Omental fat pad (tissue), 4 donors: ENCODE measurements around the gene TRAPPC14. TPM values are rescaled to one million over a fixed set of nuclear protein-coding genes. Genes with fewer than 3 reads are reported as not detected.

ENCODE experiments used
- ATAC-seq: fragments of 150-250 bp; one replicate; pipeline ENCODE4 v1.9.1; 2016; ENCODE audit warnings: mild to moderate bottlenecking, moderate library complexity; ENCODE audit not compliant: low FRiP score
- DNase-seq: peaks from one replicate; pipeline ENCODE4 v3.0.0-alpha.2; 2019; ENCODE audit warnings: low spot score
- CTCF ChIP-seq, 3 donors: fragments of 450-650 bp; IDR thresholded peaks; one replicate each; pipeline ENCODE4 v1.5.1; 2016 to 2017; ENCODE audit warnings: antibody characterized with exemption in 3 of 3, mild to moderate bottlenecking in 3 of 3, moderate library complexity in 2 of 3
- total RNA-seq, 4 donors: library from RNA; depleted of rRNA; stranded (reverse); fragments of >200 nt; gene quantifications; one replicate each; pipeline ENCODE4 v1.1.0, GENCODE V29; 2016

Gene TRAPPC14
- total RNA-seq, 4 donors from 2014 or later = 5.7 to 13.2 (median 10.6) TPM

GRCh38 chr7:100109521-100110163 is 48.9 kb downstream of the TRAPPC14 start:
- DNase-seq (no peak), ATAC-seq (no peak)
- no peak for TF ChIP-seq CTCF (IDR thresholded peaks at IDR 0.05)

- TF ChIP-seq CTCF (IDR thresholded peaks at IDR 0.05) = no peak
- no peak for ATAC-seq
Measured at GRCh38 chr7:100107890-100108289, 50.6 kb downstream of the TRAPPC14 start.

DNA sequence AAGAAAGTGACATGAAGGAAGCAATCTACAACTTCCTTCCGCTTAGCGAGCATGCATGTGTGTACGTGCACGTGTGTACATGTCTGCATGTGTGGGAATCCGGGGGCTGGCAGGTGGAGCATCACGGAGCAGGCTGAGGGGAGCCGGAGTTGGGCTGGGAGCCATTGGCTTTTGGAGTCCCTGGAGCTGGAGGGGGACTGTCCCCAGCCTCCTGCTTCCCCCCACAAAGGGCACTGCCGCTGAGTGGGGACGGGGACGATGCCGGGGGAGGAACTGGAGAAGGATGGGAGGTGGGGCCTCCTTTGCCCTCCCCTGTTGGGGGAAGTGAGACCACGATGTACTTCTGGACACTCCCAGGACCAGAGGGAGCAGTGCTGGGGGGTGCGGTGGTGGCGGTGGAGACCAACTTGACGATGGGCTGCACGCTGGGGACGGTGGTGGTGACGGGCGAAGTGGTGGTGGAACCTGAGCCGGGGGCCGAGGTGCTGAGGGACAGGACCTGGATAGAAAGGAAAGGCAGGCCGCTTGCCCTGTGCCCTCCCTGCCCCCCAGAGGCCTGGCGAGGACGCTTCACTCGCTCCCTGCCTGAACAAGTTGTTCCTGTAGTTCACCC is 51.3 kb downstream of the TRAPPC14 start:
- TF ChIP-seq CTCF (IDR thresholded peaks at IDR 0.05) = no peak
- no peak for ATAC-seq

More at GRCh38 chr7:100107890-100108289, 50.6 kb downstream of the TRAPPC14 start:
- no peak for DNase-seq

GRCh38 chr7:100106633-100107032 is 51.9 kb downstream of the TRAPPC14 start:
- no peak for TF ChIP-seq CTCF (IDR thresholded peaks at IDR 0.05)
- ATAC-seq = no peak

More for the DNA sequence above, 51.3 kb downstream of the TRAPPC14 start:
- DNase-seq = no peak

DNA sequence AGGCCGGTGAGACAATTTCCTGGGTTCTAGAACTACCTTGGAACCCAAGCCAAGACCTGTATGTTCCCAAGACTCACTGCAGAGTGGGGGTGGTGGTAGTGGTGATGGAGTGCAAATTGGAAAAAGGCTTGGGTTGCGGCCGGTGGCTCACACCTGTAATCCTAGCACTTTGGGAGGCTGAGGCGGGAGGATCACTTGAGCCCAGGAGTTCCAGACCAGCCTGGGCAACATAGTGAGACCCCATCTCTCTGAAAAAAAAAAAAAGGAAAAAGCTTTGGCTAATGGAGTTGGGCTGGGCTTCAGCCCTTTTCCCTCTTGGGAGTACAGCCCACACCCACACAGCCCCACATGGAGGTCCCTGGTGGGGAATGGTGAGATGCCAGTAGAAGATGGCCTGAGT is 53.0 kb downstream of the TRAPPC14 start:
- DNase-seq (no peak), ATAC-seq (no peak)
- TF ChIP-seq CTCF (IDR thresholded peaks at IDR 0.05) = no peak

More at GRCh38 chr7:100106633-100107032, 51.9 kb downstream of the TRAPPC14 start:
- no peak for DNase-seq

Other genes starting within 250 kb of the TRAPPC14 start
- gene TRIM4, start 239.2 kb downstream of the TRAPPC14 start, total RNA-seq = 10 to 100 TPM; 28.8 to 45.2 (median 35.1) TPM
- under 1 TPM in 2 of 4 donors, not detected in 2; 0.63 to 0.74 TPM for gene GJC3, start 229.1 kb downstream of the TRAPPC14 start, total RNA-seq
- gene AZGP1, start 182.7 kb downstream of the TRAPPC14 start, total RNA-seq = 100 to 1,000 TPM in 1 of 4 donors, 10 to 100 TPM in 3; 70.9 to 155 (median 92.1) TPM
- 10 to 100 TPM; 21.5 to 34.5 (median 28.0) TPM for gene ZKSCAN1, start 143.1 kb downstream of the TRAPPC14 start, total RNA-seq
- 10 to 100 TPM; 11.4 to 14.7 (median 12.4) TPM for gene ZSCAN21, start 108.9 kb downstream of the TRAPPC14 start, total RNA-seq
- 10 to 100 TPM; 14.5 to 25.4 (median 17.9) TPM for gene ZNF3, start 77.0 kb downstream of the TRAPPC14 start, total RNA-seq
- 10 to 100 TPM; 41.6 to 69.0 (median 50.0) TPM for gene COPS6, start 69.8 kb downstream of the TRAPPC14 start, total RNA-seq
- 10 to 100 TPM; 17.6 to 42.7 (median 28.7) TPM for gene MCM7, start 57.3 kb downstream of the TRAPPC14 start, total RNA-seq
- gene AP4M1, start 57.1 kb downstream of the TRAPPC14 start, total RNA-seq = 10 to 100 TPM in 2 of 4 donors, 1 to 10 TPM in 2; 7.2 to 20.6 (median 9.8) TPM
- gene TAF6, start 39.4 kb downstream of the TRAPPC14 start, total RNA-seq = 10 to 100 TPM; 21.0 to 37.5 (median 30.3) TPM
- 10 to 100 TPM in 2 of 4 donors, 1 to 10 TPM in 2; 5.8 to 18.6 (median 9.6) TPM for gene CNPY4, start 39.1 kb downstream of the TRAPPC14 start, total RNA-seq
- 1 to 10 TPM; 1.3 to 2.9 (median 1.7) TPM for gene MBLAC1, start 31.8 kb downstream of the TRAPPC14 start, total RNA-seq
- gene LAMTOR4, start 9.8 kb downstream of the TRAPPC14 start, total RNA-seq = 100 to 1,000 TPM; 183 to 194 (median 184) TPM
- 1 to 10 TPM in 2 of 4 donors, under 1 TPM in 2; 0.75 to 2.2 (median 1.1) TPM for gene GAL3ST4, start 9.9 kb upstream of the TRAPPC14 start, total RNA-seq
- gene GPC2, start 18.7 kb upstream of the TRAPPC14 start, total RNA-seq = under 1 TPM in 1 of 4 donors, not detected in 3; 0.48 TPM
- gene STAG3, start 19.2 kb upstream of the TRAPPC14 start, total RNA-seq = 1 to 10 TPM in 1 of 4 donors, under 1 TPM in 3; 0.28 to 1.7 (median 0.85) TPM
- 1 to 10 TPM in 2 of 4 donors, under 1 TPM in 1, not detected in 1; 0.74 to 2.2 (median 1.1) TPM for gene PVRIG, start 61.2 kb upstream of the TRAPPC14 start, total RNA-seq
- gene SPDYE3, start 149.0 kb upstream of the TRAPPC14 start, total RNA-seq = not detected
- gene PILRB, start 199.4 kb upstream of the TRAPPC14 start, total RNA-seq = 10 to 100 TPM; 25.0 to 83.5 (median 36.9) TPM
- 10 to 100 TPM in 2 of 4 donors, 1 to 10 TPM in 2; 8.6 to 36.9 (median 13.4) TPM for gene PILRA, start 214.8 kb upstream of the TRAPPC14 start, total RNA-seq